T47D (cell line): Measurements from ENCODE around the gene GNE.
A peak's percentile ranks its signal among the peaks of the same experiment; 100 is the strongest.
"Not testable (repeated sequence)": the region's sequence is repeated elsewhere in the genome, so short reads cannot be mapped to it uniquely, and the experiment has no call there.

Source experiments
- DNase-seq, 2 experiments: peaks; one replicate each; pipeline versions ENCODE4 v3.0.0 to v3.0.0-alpha.2; 2011 to 2012; ENCODE audit warnings: low read depth in 1 of 2, low spot score in 1 of 2
- JUND ChIP-seq: IDR thresholded peaks from 2 replicates; pipeline ENCODE4 v1.6.1; 2012; ENCODE audit warnings: low read depth
- in situ Hi-C: cut with HindIII; loops from 2 replicates; pipeline ENCODE4 v1.10.0; 2016; ENCODE audit warnings: low sequenced_read_pairs, low pct_unique_long_range_greater_than_20kb

Gene GNE

DNA sequence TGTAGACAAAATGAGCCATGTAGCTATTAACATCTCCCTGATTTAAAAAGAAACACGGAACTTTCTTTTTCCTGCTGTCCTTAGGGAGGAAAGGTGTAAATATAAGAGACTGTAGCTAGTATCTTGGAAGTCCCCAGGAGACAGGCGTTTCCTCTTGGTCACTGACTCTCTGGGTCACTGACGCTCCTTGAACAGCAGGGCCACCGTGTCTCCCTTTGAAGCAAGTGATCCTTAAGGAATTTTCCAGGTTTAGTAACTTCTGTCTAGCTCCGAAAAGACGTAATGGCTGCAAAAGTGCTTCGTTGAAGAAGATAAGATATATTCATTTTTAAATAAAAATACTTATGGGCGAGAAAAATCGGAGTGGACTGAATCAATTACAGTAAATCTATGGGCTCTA, 68.3 kb downstream of the GNE start:
- in situ Hi-C loops = no loop called here
- TF ChIP-seq JUND = no peak
- peak in 1 of 2 experiments; percentile 30 for DNase-seq

DNA sequence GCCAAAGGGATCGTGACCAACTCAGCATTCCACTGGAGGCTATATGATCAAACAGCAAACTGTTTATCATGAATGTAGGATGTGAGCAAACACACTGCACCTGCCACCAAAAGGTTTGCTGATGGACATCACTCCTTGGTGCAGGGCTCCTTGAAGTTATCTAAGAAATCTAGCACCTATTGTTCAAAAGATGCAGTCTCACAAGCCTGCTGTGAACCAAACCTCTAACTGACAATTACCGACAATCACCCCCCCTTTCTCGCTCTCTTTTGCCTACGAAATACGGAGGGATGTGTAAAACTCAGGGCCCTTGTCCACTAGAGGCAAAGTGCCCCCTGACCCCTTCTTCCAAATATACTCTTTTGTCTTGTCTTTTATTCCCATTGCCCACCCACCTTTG, 70.0 kb downstream of the GNE start:
- in situ Hi-C loops = no loop called here
- TF ChIP-seq JUND = no peak
- DNase-seq = no peak

- TF ChIP-seq JUND = no peak
- in situ Hi-C loops = no loop called here
- no peak for DNase-seq
Observed at GRCh38 chr9:36187414-36187813, 70.8 kb downstream of the GNE start.

DNA sequence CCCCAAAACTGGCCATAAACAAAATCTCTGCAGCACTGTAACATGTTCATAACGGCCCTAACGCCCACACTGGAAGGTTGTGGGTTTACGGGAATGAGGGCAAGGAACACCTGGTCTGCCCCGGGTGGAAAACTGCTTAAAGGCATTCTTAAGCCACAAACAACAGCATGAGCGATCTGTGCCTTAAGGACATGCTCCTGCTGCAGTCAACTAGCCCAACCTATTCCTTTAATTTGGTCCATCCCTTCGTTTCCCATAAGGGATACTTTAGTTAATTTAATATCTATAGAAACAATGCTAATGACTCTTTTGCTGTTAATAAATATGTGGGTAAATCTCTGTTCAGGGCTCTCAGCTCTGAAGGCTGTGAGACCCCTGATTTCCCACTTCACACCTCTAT, 78.0 kb downstream of the GNE start:
- in situ Hi-C loops, DNase-seq: not testable (repeated sequence)

GRCh38 chr9:36177571-36177970, 80.7 kb downstream of the GNE start:
- DNase-seq = no peak
- in situ Hi-C loops = no loop called here
- no peak for TF ChIP-seq JUND

- DNase-seq, in situ Hi-C loops: not testable (repeated sequence)
Observed at GRCh38 chr9:36176496-36176895, 81.8 kb downstream of the GNE start.

GRCh38 chr9:36175209-36175608, 83.0 kb downstream of the GNE start:
- in situ Hi-C loops, DNase-seq: not testable (repeated sequence)

GRCh38 chr9:36174731-36175130, 83.5 kb downstream of the GNE start:
- in situ Hi-C loops = no loop called here
- DNase-seq = no peak
- no peak for TF ChIP-seq JUND

DNA sequence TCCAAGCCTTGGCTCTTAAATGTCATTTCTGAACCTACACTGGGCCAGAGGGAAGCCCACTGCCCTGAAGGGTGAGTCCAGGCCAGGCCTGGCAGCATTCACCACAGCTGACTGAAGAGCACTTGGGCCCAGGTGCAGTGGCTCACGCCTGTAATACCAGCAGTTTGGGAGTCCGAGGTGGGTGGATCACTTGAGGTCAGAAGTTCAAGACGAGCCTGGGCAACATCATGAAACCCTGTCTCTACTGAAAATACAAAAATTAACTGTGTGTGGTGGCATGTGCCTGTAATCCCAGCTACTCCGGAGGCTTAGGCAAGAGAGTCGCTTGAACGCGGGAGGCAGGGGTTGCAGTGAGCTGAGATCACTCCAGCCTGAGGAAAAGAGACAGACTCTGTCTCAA, 84.0 kb downstream of the GNE start:
- in situ Hi-C loops = no loop called here

GRCh38 chr9:36173861-36174260, 84.4 kb downstream of the GNE start:
- no peak for TF ChIP-seq JUND
- no peak for DNase-seq
- in situ Hi-C loops = no loop called here

More for the DNA sequence above, 84.0 kb downstream of the GNE start:
- no peak for TF ChIP-seq JUND
- DNase-seq = no peak

DNA sequence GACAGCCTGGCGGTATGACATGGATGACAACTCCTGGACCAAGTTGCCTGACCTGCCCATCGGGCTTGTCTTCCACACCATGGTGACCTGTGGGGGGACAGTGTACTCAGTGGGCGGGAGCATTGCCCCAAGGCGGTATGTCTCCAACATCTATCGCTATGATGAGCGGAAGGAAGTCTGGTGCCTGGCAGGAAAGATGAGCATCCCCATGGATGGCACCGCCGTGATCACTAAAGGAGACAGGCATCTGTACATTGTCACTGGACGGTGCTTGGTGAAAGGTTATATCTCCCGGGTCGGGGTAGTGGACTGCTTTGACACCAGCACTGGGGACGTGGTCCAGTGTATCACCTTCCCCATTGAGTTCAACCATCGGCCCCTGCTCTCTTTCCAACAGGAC, 87.7 kb downstream of the GNE start:
- in situ Hi-C loops = no loop called here
- DNase-seq = no peak
- TF ChIP-seq JUND = no peak

- no peak for TF ChIP-seq JUND
- DNase-seq = no peak
- in situ Hi-C loops = no loop called here
Observed at GRCh38 chr9:36169708-36170107, 88.5 kb downstream of the GNE start.

- no peak for TF ChIP-seq JUND
- no peak for DNase-seq
- in situ Hi-C loops = no loop called here
Observed at GRCh38 chr9:36169166-36169565, 89.1 kb downstream of the GNE start, which contains the start of gene CCIN. TSS of gene CCIN (plus strand) at chr9:36169388. CDS start at chr9:36169503, 115 bp downstream.

DNA sequence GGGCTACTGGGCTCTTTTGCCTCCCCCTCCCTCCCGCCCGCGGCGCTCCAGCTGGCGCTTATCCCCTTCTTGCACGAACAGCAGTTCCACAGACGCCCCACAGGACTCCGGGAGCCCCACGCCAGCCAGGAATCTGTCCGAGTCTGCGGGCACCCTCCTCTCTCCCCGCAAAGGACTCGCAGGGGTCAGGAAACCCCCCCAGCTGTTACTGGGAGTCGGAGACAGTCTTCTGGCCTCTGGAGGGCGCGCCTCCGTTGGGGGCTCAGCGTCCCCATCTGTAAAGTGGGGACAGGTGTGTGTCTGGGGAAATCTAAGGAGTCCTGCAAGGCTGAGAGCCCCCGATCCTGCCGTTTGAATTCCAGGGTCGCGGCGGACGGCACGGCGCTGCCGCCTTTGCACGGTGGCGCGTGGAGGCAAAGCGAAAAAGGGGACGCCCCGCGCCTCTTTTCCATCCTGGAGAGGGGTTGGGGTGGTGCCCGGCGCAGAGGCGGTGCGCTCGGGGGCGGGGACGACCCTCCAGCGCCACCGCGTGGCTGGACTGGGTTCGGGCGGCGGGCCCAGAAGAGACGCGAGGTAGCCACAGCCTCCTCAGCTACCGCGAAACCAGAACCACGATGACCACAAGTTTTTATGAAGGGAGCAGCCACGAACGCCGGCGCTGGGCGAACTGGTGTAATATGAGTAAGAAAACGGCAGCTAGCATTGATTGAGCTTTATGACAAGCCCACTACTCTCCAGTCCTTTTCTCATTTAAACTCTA, 91.9 kb downstream of the GNE start:
- DNase-seq = peak; percentile 72 to 83

More for the DNA sequence above, 91.9 kb downstream of the GNE start:
- no peak for TF ChIP-seq JUND
- in situ Hi-C loops = no loop called here
